ENCODE measurements around the gene DCD. TPM values are rescaled to one million over a fixed set of nuclear protein-coding genes. Genes with fewer than 3 reads are reported as not detected.
A peak's percentile ranks its signal among the peaks of the same experiment; 100 is the strongest.

DCD gene
- total RNA-seq, 1 donor from 2014 or later, result not detected

GRCh38 chr12:54601841-54602240 is 46.3 kb downstream of the DCD start:
- no peak for DNase-seq
- peaks cover 7% of the 10 kb centered on the region for H3K4me1 Mint-ChIP-seq (ENCODE audit: low read depth, unreplicated experiment)
- H3K4me3 Mint-ChIP-seq (ENCODE audit: unreplicated experiment), result no peak overlapping the region
- H3K27me3 Mint-ChIP-seq (ENCODE audit: unreplicated experiment), result peaks cover 4% of the 10 kb centered on the region
- H3K27ac Mint-ChIP-seq (ENCODE audit: unreplicated experiment), result no peak overlapping the region
- no peaks in the 10 kb centered on the region for H3K36me3 Mint-ChIP-seq (ENCODE audit: unreplicated experiment)
- TF ChIP-seq CTCF (IDR thresholded peaks at IDR 0.05; ENCODE audit: partially characterized antibody, unreplicated experiment), result no peak
- H3K9me3 Mint-ChIP-seq (ENCODE audit: unreplicated experiment), result peaks cover 6% of the 10 kb centered on the region

GRCh38 chr12:54598970-54599369 is 49.2 kb downstream of the DCD start:
- H3K36me3 Mint-ChIP-seq (ENCODE audit: unreplicated experiment), result no peaks in the 10 kb centered on the region
- no peak for DNase-seq
- H3K27ac Mint-ChIP-seq (ENCODE audit: unreplicated experiment), result no peak overlapping the region
- no peak for TF ChIP-seq CTCF (IDR thresholded peaks at IDR 0.05; ENCODE audit: partially characterized antibody, unreplicated experiment)
- H3K9me3 Mint-ChIP-seq (ENCODE audit: unreplicated experiment), result peaks cover 7% of the 10 kb centered on the region
- peaks cover 2% of the 10 kb centered on the region for H3K27me3 Mint-ChIP-seq (ENCODE audit: unreplicated experiment)
- H3K4me1 Mint-ChIP-seq (ENCODE audit: low read depth, unreplicated experiment), result peaks cover 12% of the 10 kb centered on the region
- no peak overlapping the region for H3K4me3 Mint-ChIP-seq (ENCODE audit: unreplicated experiment)

- Mint-ChIP-seq H3K27ac (ENCODE audit: unreplicated experiment) (no peak overlapping the region), H3K27me3 (ENCODE audit: unreplicated experiment) (peaks cover 4% of the 10 kb centered on the region), H3K4me1 (ENCODE audit: low read depth, unreplicated experiment) (peaks cover 8% of the 10 kb centered on the region), H3K4me3 (ENCODE audit: unreplicated experiment) (no peak overlapping the region), H3K9me3 (ENCODE audit: unreplicated experiment) (peaks cover 4% of the 10 kb centered on the region), H3K36me3 (ENCODE audit: unreplicated experiment) (no peaks in the 10 kb centered on the region)
- peak; percentile 82 for TF ChIP-seq CTCF (IDR thresholded peaks at IDR 0.05; ENCODE audit: partially characterized antibody, unreplicated experiment)
- DNase-seq, result peak; percentile 84
Measured at GRCh38 chr12:54596526-54596946, 51.6 kb downstream of the DCD start.

- TF ChIP-seq CTCF (IDR thresholded peaks at IDR 0.05; ENCODE audit: partially characterized antibody, unreplicated experiment), result no peak
- peaks cover 11% of the 10 kb centered on the region for H3K4me1 Mint-ChIP-seq (ENCODE audit: low read depth, unreplicated experiment)
- DNase-seq, result no peak
- peaks cover 2% of the 10 kb centered on the region for H3K27me3 Mint-ChIP-seq (ENCODE audit: unreplicated experiment)
- no peak overlapping the region for H3K27ac Mint-ChIP-seq (ENCODE audit: unreplicated experiment)
- peaks cover 4% of the 10 kb centered on the region for H3K9me3 Mint-ChIP-seq (ENCODE audit: unreplicated experiment)
- no peak overlapping the region for H3K4me3 Mint-ChIP-seq (ENCODE audit: unreplicated experiment)
- H3K36me3 Mint-ChIP-seq (ENCODE audit: unreplicated experiment), result no peaks in the 10 kb centered on the region
Measured at GRCh38 chr12:54595471-54595870, 52.7 kb downstream of the DCD start.

Other genes with a start within 250 kb of the DCD start
- gene ITGA5, start 229.1 kb downstream of the DCD start, total RNA-seq (ENCODE audit: unreplicated experiment), result 1.8 TPM
- gene GTSF1, start 174.8 kb downstream of the DCD start, total RNA-seq (ENCODE audit: unreplicated experiment), result not detected
- gene NCKAP1L, start 150.6 kb downstream of the DCD start, total RNA-seq (ENCODE audit: unreplicated experiment), result not detected
- 0.39 TPM for gene PDE1B, start 98.8 kb downstream of the DCD start, total RNA-seq (ENCODE audit: unreplicated experiment)
- 47.6 TPM for gene PPP1R1A, start 59.7 kb downstream of the DCD start, total RNA-seq (ENCODE audit: unreplicated experiment)
- gene LACRT, start 13.5 kb downstream of the DCD start, total RNA-seq (ENCODE audit: unreplicated experiment), result not detected
- not detected for gene MUCL1, start 206.2 kb upstream of the DCD start, total RNA-seq (ENCODE audit: unreplicated experiment)

All from glutamatergic neuron (in vitro differentiated cells).